SK-N-SH (cell line): ENCODE measurements around the gene SAMD9. TPM values are rescaled to one million over a fixed set of nuclear protein-coding genes. Genes with fewer than 3 reads are reported as not detected.
A peak's percentile ranks its signal among the peaks of the same experiment; 100 is the strongest.

Experiments
- CTCF ChIA-PET: fragments of 300-600, 350-600 bp; formaldehyde crosslinking; extraction: SDS; loops from one replicate; lab custom pipeline; 2021; lab: Yijun Ruan, JAX
- POLR2A ChIA-PET: fragments of 350-600 bp; sonication (Branson Sonifier 250); formaldehyde crosslinking; extraction: SDS; loops from one replicate; lab custom pipeline; 2020; ENCODE audit warnings: antibody characterized with exemption, inconsistent platforms; lab: Yijun Ruan, JAX
- DNase-seq: peaks from one replicate; pipeline ENCODE4 v3.0.0; 2012
- H2AFZ ChIP-seq: fragments of 200-600 bp; sonication (generic); 2 replicates; pipeline ENCODE4 v1.8.1; 2016; ENCODE audit warnings: antibody characterized with exemption, mild to moderate bottlenecking, low read depth
- H3F3A ChIP-seq: fragments of 200-600 bp; sonication (generic); replicated peaks from 2 replicates; pipeline ENCODE3; 2016; ENCODE audit warnings: antibody characterized with exemption, mild to moderate bottlenecking; ENCODE audit not compliant: insufficient read depth
- H3K27ac ChIP-seq, 2 experiments: fragments of 200-500 bp in 1 of 2; fragments of 200-600 bp in 1 of 2; sonication (Bioruptor generic) in 1 of 2; sonication (generic), shearing (Covaris generic) in 1 of 2; 2 replicates each; pipeline versions ENCODE4 v1.5.1 to v1.6.1; 2014 to 2016; ENCODE audit warnings: low read depth in 2 of 2, inconsistent platforms in 1 of 2, low read length in 1 of 2, mild to moderate bottlenecking in 1 of 2, mixed read lengths in 1 of 2
- H3K27me3 ChIP-seq: fragments of 200-600 bp; sonication (generic), shearing (Covaris generic); 2 replicates; pipeline ENCODE4 v1.6.1; 2016; ENCODE audit warnings: mixed run types; ENCODE audit not compliant: insufficient read depth
- H3K36me3 ChIP-seq, 2 experiments: fragments of 200-500 bp in 1 of 2; fragments of 200-600 bp in 1 of 2; sonication (Bioruptor generic) in 1 of 2; sonication (generic) in 1 of 2; replicated peaks in 1 of 2; 2 replicates each; pipeline versions ENCODE3 to v1.5.1; 2014 to 2016; ENCODE audit warnings: low read length in 1 of 2, mild to moderate bottlenecking in 1 of 2; ENCODE audit not compliant: insufficient read depth in 2 of 2, control insufficient read depth in 1 of 2
- H3K4me1 ChIP-seq, 2 experiments: fragments of 200-500 bp in 1 of 2; fragments of 200-600 bp in 1 of 2; sonication (Bioruptor generic) in 1 of 2; sonication (generic), shearing (Covaris generic) in 1 of 2; 2 replicates each; pipeline versions ENCODE4 v1.5.1 to v1.6.1; 2014 to 2016; ENCODE audit warnings: low read depth in 1 of 2, low read length in 1 of 2, mixed run types in 1 of 2; ENCODE audit not compliant: insufficient read depth in 2 of 2, control insufficient read depth in 1 of 2
- H3K4me2 ChIP-seq: fragments of 200-600 bp; sonication (generic), shearing (Covaris generic); 2 replicates; pipeline ENCODE4 v1.6.1; 2017; ENCODE audit warnings: mixed run types
- H3K4me3 ChIP-seq, 2 experiments: fragments of 200-500 bp in 1 of 2; fragments of 200-600 bp in 1 of 2; sonication (Bioruptor generic) in 1 of 2; sonication (generic), shearing (Covaris generic) in 1 of 2; 2 replicates each; pipeline versions ENCODE4 v1.5.1 to v1.8.1; 2014 to 2016; ENCODE audit warnings: low read depth in 2 of 2, inconsistent platforms in 1 of 2, low read length in 1 of 2, mild to moderate bottlenecking in 1 of 2, mixed read lengths in 1 of 2, moderate library complexity in 1 of 2
- H3K79me2 ChIP-seq: fragments of 200-600 bp; sonication (generic); 2 replicates; pipeline ENCODE4 v1.8.1; 2017; ENCODE audit warnings: mild to moderate bottlenecking; ENCODE audit not compliant: insufficient read depth
- H3K9ac ChIP-seq: fragments of 200-600 bp; sonication (generic); 2 replicates; pipeline ENCODE4 v1.6.1; 2017; ENCODE audit warnings: mixed run types
- H3K9me2 ChIP-seq: fragments of 200-600 bp; sonication (generic); 2 replicates; pipeline ENCODE4 v1.6.1; 2017; ENCODE audit warnings: mixed run types
- H3K9me3 ChIP-seq: fragments of 200-600 bp; sonication (generic); 2 replicates; pipeline ENCODE4 v1.6.1; 2017; ENCODE audit warnings: mixed run types, mild to moderate bottlenecking, moderate library complexity
- H4K20me1 ChIP-seq: fragments of 200-600 bp; sonication (generic); 2 replicates; pipeline ENCODE4 v1.6.1; 2017; ENCODE audit warnings: mild to moderate bottlenecking, mixed run types; ENCODE audit not compliant: insufficient read depth
- EP300 ChIP-seq, 2 experiments: IDR thresholded peaks; 2 replicates each; pipeline versions ENCODE4 v1.4.0 to v1.6.1; 2012; ENCODE audit warnings: borderline replicate concordance in 1 of 2, low read depth in 1 of 2, low read length in 1 of 2
- JUND ChIP-seq: IDR thresholded peaks from 2 replicates; pipeline ENCODE4 v1.4.0; 2012
- RCOR1 ChIP-seq: fragments of 150-350 bp; IDR thresholded peaks from 2 replicates; pipeline ENCODE4 v1.6.1; 2017; ENCODE audit warnings: antibody characterized with exemption, low read length
- RXRA ChIP-seq: IDR thresholded peaks from 2 replicates; pipeline ENCODE4 v1.4.0; 2012; ENCODE audit warnings: low read depth, mild to moderate bottlenecking, borderline replicate concordance
- SIN3A ChIP-seq: IDR thresholded peaks from 2 replicates; pipeline ENCODE4 v1.6.1; 2012; ENCODE audit warnings: low read depth, mild to moderate bottlenecking, low read length, moderate library complexity, borderline replicate concordance
- SMC3 ChIP-seq: IDR thresholded peaks from 2 replicates; pipeline ENCODE4 v1.6.1; 2012; ENCODE audit warnings: low read depth, low read length, improper control_type of control experiment
- TCF12 ChIP-seq: IDR thresholded peaks from 2 replicates; pipeline ENCODE4 v1.4.0; 2012
- WGBS: methylation state at CpG from one replicate; pipeline ENCODE4 v1.1.6; 2017; ENCODE audit warnings: low lambda C conversion rate; 5-methylcytosine and 5-hydroxymethylcytosine counted together
- polyA plus RNA-seq, 3 experiments: library from polyadenylated mRNA; depleted of rRNA; stranded (reverse); fragments of >200 nt; gene quantifications; 2 replicates each; pipeline ENCODE4 v1.2.3, GENCODE V29; 2012
- TF ChIP-seq, protein P1 (sequence below): IDR thresholded peaks from 2 replicates; pipeline ENCODE4; 2012

The SAMD9 gene
- polyA plus RNA-seq, 1 of the 3 experiments (the other 2 are of a cell fraction): 0.95 TPM

DNA sequence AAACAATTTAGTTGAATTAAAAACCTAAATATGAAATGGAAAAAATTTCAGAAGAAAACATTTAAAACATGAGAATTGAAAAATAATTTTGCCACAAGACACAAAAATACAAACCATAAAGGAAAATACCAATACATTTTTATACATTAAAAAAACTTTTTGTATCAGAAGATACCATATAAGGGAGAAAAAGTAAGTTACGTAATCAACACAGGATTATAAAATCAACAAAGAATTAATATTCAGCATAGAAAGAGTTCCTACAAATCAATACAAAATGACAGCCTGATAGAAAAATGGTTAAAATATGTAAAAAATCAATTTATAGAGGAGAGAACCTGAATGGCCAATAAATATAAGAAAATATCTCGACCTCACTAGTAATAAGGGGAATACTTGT is 47.0 kb upstream of the SAMD9 start:
- no peak overlapping the region for H3K9ac ChIP-seq
- H3K4me3 ChIP-seq: no peak overlapping the region
- WGBS: 55% methylated on average over 2 of the region's 2 CpGs
- H3K79me2 ChIP-seq: no peaks in the 10 kb centered on the region
- no peak for DNase-seq
- 0 out of 2 replicates have a peak, but pooled peaks cover 3% of the 10 kb centered on the region for H3K9me3 ChIP-seq
- H2AFZ ChIP-seq: no peak overlapping the region
- peaks cover 0 to 3% of the 10 kb centered on the region in 2 experiments for H3K36me3 ChIP-seq
- ChIA-PET POLR2A (no interaction called here), CTCF (no interaction called here)
- TF ChIP-seq SMC3: no peak
- peaks cover 2% of the 10 kb centered on the region; the same call in 1 of the 2 replicates for H3K9me2 ChIP-seq
- no peaks in the 10 kb centered on the region; a peak in 1 of 4 replicates for H3K4me1 ChIP-seq
- H3K4me2 ChIP-seq: no peak overlapping the region
- no peaks in the 10 kb centered on the region for H3F3A ChIP-seq
- H4K20me1 ChIP-seq: no peaks in the 10 kb centered on the region
- H3K27ac ChIP-seq: no peak overlapping the region
- H3K27me3 ChIP-seq: no peaks in the 10 kb centered on the region

DNA sequence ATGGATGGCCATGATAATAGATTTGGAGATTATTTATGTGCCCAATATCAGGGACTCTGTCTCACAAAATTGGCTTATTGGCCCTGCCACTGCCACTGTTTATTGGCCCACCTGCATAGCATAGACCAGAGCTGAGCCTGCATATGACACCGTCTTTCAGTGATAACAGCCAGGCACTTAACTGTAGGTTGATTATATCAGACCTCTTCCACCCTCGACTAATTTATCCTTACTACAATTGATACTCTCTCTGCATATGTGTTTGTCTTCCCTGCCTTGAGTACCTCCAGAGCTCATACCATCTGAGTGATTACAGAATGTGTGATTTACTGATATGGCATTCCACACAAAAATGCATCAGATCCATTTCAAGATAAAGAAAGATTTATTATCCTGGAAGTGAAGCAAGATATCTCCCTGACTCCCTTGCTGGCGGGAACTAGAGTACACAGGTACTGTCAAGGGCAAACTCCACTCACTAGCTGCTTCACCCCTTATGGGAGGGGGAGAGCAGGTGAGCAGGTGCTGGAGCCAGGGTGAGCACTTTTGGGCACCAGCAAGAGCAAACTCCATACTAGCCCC is 43.5 kb upstream of the SAMD9 start:
- ChIA-PET CTCF (interaction anchor here (1.5 kb wide), 1 partner anchor 67 kb away, joined by 6 read pairs; no protein-coding TSS in a partner anchor), POLR2A (no interaction called here)
- peak in 1 of 2 experiments; percentile 32; a peak in 1 of 4 replicates for TF ChIP-seq EP300 (IDR thresholded peaks at IDR 0.05; ENCODE audit: borderline replicate concordance in 1 of 2, low read depth in 1 of 2, low read length in 1 of 2)
- TF ChIP-seq RCOR1: no peak
- TF ChIP-seq, protein P1, sequence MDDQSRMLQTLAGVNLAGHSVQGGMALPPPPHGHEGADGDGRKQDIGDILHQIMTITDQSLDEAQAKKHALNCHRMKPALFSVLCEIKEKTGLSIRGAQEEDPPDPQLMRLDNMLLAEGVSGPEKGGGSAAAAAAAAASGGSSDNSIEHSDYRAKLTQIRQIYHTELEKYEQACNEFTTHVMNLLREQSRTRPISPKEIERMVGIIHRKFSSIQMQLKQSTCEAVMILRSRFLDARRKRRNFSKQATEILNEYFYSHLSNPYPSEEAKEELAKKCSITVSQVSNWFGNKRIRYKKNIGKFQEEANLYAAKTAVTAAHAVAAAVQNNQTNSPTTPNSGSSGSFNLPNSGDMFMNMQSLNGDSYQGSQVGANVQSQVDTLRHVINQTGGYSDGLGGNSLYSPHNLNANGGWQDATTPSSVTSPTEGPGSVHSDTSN: peak; percentile 68
- TF ChIP-seq JUND: peak; percentile 50; the same call in 1 of the 2 replicates
- TF ChIP-seq TCF12: peak; percentile 70
- WGBS: 4% methylated on average over 3 of the region's 3 CpGs
- H3K27me3 ChIP-seq: no peaks in the 10 kb centered on the region
- H3K4me2 ChIP-seq: no peak overlapping the region
- no peak overlapping the region for H3K9ac ChIP-seq
- DNase-seq: no peak
- H3K9me3 ChIP-seq: 0 out of 2 replicates have a peak, but pooled peaks cover 3% of the 10 kb centered on the region
- peaks cover 2% of the 10 kb centered on the region; the same call in 1 of the 2 replicates for H3K9me2 ChIP-seq
- no peak overlapping the region for H2AFZ ChIP-seq
- no peak overlapping the region for H3K27ac ChIP-seq
- no peaks in the 10 kb centered on the region for H4K20me1 ChIP-seq
- no peak overlapping the region for H3K4me3 ChIP-seq
- H3K79me2 ChIP-seq: no peaks in the 10 kb centered on the region
- H3F3A ChIP-seq: no peaks in the 10 kb centered on the region
- H3K4me1 ChIP-seq: no peaks in the 10 kb centered on the region; a peak in 1 of 4 replicates
- peaks cover 0 to 3% of the 10 kb centered on the region in 2 experiments for H3K36me3 ChIP-seq

DNA sequence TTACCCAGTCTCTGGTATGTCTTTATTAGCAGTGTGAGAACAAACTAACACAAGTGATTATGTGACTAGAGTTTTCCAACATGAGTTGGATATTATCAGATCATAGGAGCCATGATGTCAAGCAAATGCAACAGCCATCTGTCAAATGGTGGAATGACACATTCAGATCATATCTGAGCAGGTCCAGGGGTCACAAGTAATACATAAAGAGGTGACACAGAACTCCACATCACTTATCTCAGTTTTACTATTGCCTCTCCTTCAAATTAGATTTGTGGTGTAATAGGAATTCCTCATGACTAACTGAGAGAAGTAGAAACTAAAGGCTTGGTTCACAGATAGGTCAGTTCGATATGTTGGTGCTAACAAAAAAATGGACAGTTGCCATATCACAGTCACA is 42.6 kb upstream of the SAMD9 start:
- Histone ChIP-seq H3K4me2 (no peak overlapping the region), H3K36me3 (peaks cover 0 to 3% of the 10 kb centered on the region in 2 experiments), H3F3A (no peaks in the 10 kb centered on the region), H3K27ac (no peak overlapping the region), H3K79me2 (no peaks in the 10 kb centered on the region), H3K9ac (no peak overlapping the region), H4K20me1 (no peaks in the 10 kb centered on the region), H3K4me3 (no peak overlapping the region), H2AFZ (no peak overlapping the region), H3K4me1 (no peaks in the 10 kb centered on the region; a peak in 1 of 4 replicates), H3K27me3 (no peaks in the 10 kb centered on the region), H3K9me3 (0 out of 2 replicates have a peak, but pooled peaks cover 3% of the 10 kb centered on the region), H3K9me2 (peaks cover 2% of the 10 kb centered on the region; the same call in 1 of the 2 replicates)
- CTCF ChIA-PET: no interaction called here
- 0% methylated on average over 1 of the region's 1 CpG for WGBS
- peak; percentile 13; the same call in 1 of the 2 replicates for TF ChIP-seq JUND
- TF ChIP-seq, protein P1: peak; percentile 64
- peak; percentile 41; the same call in 1 of the 2 replicates for TF ChIP-seq TCF12
- peak; percentile 48 for TF ChIP-seq RXRA
- TF ChIP-seq SIN3A: no peak
- POLR2A ChIA-PET: no interaction called here
- no peak for DNase-seq
